ENCODE measurements around the gene RAD23B. TPM values are rescaled to one million over a fixed set of nuclear protein-coding genes. Genes with fewer than 3 reads are reported as not detected.

The RAD23B gene
- total RNA-seq, 1 experiment from 2014 or later, result 251 TPM

DNA sequence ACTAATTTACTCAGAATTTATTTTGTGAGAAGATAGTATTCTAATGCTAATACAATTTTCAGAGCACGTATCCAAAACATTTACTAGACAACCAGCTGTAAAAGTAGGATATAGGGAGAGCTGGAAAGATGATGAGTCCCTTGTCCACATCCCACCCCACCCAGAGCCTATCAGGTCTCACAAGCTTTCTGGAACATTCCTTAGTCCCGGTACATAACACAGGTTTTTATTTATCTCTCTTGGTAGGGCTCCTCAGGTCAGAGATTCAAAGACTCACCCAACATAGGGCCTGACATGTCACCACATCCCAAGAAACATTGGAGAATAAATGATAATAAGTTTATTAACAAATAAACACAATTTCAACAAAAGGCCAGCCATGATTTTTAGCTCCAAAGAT is 13.8 kb upstream of the RAD23B start:
- ChIA-PET RAD21 (ENCODE audit: low non-redundant PET in 1 of 2, low total read pairs in 2 of 2, uncharacterized antibody in 2 of 2, unreplicated experiment in 2 of 2) (no interaction called here), CTCF (interaction anchor here (1.2 kb wide), 1 partner anchor 9 kb away, joined by 3 read pairs; no protein-coding TSS in a partner anchor), POLR2A (interaction anchor here (1.3 kb wide), 1 partner anchor 20 kb away, joined by 4 read pairs; no protein-coding TSS in a partner anchor)
- H3K4me3 ChIP-seq (replicated peaks in 1 of 2; ENCODE audit: low read depth in 1 of 2, low read length in 2 of 2), result no peak overlapping the region
- intact Hi-C loops (cut with micrococcal nuclease), result no loop called here
- no peaks in the 10 kb centered on the region for H3K36me3 ChIP-seq (ENCODE audit: control insufficient read depth in 1 of 2, insufficient read depth in 2 of 2, low read length in 2 of 2)
- H3K79me2 ChIP-seq (ENCODE audit: insufficient read depth, low read length), result no peaks in the 10 kb centered on the region
- H3K4me1 ChIP-seq (ENCODE audit: control insufficient read depth in 1 of 2, insufficient read depth in 2 of 2, low read length in 2 of 2), result peaks cover 18 to 27% of the 10 kb centered on the region in 2 experiments
- H3K9me2 ChIP-seq (ENCODE audit: insufficient read depth), result no peaks in the 10 kb centered on the region
- no TSS peak for BruUV-seq (replicated peaks)
- TF ChIP-seq FOSL1 (IDR thresholded peaks at IDR 0.05; ENCODE audit: low read depth), result no peak
- TF ChIP-seq, protein P1, sequence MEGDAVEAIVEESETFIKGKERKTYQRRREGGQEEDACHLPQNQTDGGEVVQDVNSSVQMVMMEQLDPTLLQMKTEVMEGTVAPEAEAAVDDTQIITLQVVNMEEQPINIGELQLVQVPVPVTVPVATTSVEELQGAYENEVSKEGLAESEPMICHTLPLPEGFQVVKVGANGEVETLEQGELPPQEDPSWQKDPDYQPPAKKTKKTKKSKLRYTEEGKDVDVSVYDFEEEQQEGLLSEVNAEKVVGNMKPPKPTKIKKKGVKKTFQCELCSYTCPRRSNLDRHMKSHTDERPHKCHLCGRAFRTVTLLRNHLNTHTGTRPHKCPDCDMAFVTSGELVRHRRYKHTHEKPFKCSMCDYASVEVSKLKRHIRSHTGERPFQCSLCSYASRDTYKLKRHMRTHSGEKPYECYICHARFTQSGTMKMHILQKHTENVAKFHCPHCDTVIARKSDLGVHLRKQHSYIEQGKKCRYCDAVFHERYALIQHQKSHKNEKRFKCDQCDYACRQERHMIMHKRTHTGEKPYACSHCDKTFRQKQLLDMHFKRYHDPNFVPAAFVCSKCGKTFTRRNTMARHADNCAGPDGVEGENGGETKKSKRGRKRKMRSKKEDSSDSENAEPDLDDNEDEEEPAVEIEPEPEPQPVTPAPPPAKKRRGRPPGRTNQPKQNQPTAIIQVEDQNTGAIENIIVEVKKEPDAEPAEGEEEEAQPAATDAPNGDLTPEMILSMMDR (IDR thresholded peaks at IDR 0.05 in 2 of 3, conservative IDR thresholded peaks at IDR 0.05 in 1 of 3; ENCODE audit: borderline replicate concordance in 1 of 3, insufficient read depth in 1 of 3, low read depth in 2 of 3, low read length in 2 of 3), result no peak
- TF ChIP-seq, protein P2, sequence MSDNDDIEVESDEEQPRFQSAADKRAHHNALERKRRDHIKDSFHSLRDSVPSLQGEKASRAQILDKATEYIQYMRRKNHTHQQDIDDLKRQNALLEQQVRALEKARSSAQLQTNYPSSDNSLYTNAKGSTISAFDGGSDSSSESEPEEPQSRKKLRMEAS (IDR thresholded peaks at IDR 0.05), result no peak
- TF ChIP-seq ZNF274 (IDR thresholded peaks at IDR 0.05; ENCODE audit: low read depth, low read length), result no peak
- TF ChIP-seq CEBPB (IDR thresholded peaks at IDR 0.05; ENCODE audit: low read depth), result no peak
- TF ChIP-seq YY1 (IDR thresholded peaks at IDR 0.05; ENCODE audit: extremely low read depth, insufficient replicate concordance, low read depth, low read length), result no peak
- TF ChIP-seq EZH2 (IDR thresholded peaks at IDR 0.05), result no peak
- TF ChIP-seq, protein P3, sequence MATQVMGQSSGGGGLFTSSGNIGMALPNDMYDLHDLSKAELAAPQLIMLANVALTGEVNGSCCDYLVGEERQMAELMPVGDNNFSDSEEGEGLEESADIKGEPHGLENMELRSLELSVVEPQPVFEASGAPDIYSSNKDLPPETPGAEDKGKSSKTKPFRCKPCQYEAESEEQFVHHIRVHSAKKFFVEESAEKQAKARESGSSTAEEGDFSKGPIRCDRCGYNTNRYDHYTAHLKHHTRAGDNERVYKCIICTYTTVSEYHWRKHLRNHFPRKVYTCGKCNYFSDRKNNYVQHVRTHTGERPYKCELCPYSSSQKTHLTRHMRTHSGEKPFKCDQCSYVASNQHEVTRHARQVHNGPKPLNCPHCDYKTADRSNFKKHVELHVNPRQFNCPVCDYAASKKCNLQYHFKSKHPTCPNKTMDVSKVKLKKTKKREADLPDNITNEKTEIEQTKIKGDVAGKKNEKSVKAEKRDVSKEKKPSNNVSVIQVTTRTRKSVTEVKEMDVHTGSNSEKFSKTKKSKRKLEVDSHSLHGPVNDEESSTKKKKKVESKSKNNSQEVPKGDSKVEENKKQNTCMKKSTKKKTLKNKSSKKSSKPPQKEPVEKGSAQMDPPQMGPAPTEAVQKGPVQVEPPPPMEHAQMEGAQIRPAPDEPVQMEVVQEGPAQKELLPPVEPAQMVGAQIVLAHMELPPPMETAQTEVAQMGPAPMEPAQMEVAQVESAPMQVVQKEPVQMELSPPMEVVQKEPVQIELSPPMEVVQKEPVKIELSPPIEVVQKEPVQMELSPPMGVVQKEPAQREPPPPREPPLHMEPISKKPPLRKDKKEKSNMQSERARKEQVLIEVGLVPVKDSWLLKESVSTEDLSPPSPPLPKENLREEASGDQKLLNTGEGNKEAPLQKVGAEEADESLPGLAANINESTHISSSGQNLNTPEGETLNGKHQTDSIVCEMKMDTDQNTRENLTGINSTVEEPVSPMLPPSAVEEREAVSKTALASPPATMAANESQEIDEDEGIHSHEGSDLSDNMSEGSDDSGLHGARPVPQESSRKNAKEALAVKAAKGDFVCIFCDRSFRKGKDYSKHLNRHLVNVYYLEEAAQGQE (IDR thresholded peaks at IDR 0.05; ENCODE audit: low read depth), result no peak
- TF ChIP-seq EZH2phosphoT487 (IDR thresholded peaks at IDR 0.05; ENCODE audit: borderline replicate concordance), result no peak
- no peak for TF ChIP-seq CBX3 (IDR thresholded peaks at IDR 0.05; ENCODE audit: low read depth)
- TF ChIP-seq, protein P4, sequence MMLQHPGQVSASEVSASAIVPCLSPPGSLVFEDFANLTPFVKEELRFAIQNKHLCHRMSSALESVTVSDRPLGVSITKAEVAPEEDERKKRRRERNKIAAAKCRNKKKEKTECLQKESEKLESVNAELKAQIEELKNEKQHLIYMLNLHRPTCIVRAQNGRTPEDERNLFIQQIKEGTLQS (IDR thresholded peaks at IDR 0.05), result no peak
- TF ChIP-seq, protein P5, sequence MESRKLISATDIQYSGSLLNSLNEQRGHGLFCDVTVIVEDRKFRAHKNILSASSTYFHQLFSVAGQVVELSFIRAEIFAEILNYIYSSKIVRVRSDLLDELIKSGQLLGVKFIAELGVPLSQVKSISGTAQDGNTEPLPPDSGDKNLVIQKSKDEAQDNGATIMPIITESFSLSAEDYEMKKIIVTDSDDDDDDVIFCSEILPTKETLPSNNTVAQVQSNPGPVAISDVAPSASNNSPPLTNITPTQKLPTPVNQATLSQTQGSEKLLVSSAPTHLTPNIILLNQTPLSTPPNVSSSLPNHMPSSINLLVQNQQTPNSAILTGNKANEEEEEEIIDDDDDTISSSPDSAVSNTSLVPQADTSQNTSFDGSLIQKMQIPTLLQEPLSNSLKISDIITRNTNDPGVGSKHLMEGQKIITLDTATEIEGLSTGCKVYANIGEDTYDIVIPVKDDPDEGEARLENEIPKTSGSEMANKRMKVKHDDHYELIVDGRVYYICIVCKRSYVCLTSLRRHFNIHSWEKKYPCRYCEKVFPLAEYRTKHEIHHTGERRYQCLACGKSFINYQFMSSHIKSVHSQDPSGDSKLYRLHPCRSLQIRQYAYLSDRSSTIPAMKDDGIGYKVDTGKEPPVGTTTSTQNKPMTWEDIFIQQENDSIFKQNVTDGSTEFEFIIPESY (IDR thresholded peaks at IDR 0.05; ENCODE audit: extremely low read depth, insufficient replicate concordance, low read length), result no peak
- no peak for TF ChIP-seq ZFX (IDR thresholded peaks at IDR 0.05)
- TF ChIP-seq SP1 (IDR thresholded peaks at IDR 0.05; ENCODE audit: low read depth), result no peak
- no peak overlapping the region for H3K4me2 ChIP-seq (ENCODE audit: low read length)
- H4K20me1 ChIP-seq (ENCODE audit: insufficient read depth), result no peaks in the 10 kb centered on the region
- H3K9ac ChIP-seq (ENCODE audit: low read length), result no peak overlapping the region
- no peak overlapping the region for H3K27ac ChIP-seq (ENCODE audit: low read depth, low read length)
- H3K9me3 ChIP-seq (ENCODE audit: control insufficient read depth in 1 of 2, insufficient read depth in 1 of 2, low read depth in 1 of 2, low read length in 2 of 2), result no peaks in the 10 kb centered on the region
- no peak overlapping the region for H2AFZ ChIP-seq (ENCODE audit: low read depth, low read length, poor library complexity, severe bottlenecking)
- ATAC-seq (no peak), DNase-seq (ENCODE audit: low read depth, low spot score) (no peak)
- no peaks in the 10 kb centered on the region for H3K27me3 ChIP-seq (ENCODE audit: insufficient read depth, low read length)
